Right atrium auricular region (tissue), 2 donors: Measurements from ENCODE around the gene PDE3B. TPM values are rescaled to one million over a fixed set of nuclear protein-coding genes. Genes with fewer than 3 reads are reported as not detected.
"Not testable (repeated sequence)": the region's sequence is repeated elsewhere in the genome, so short reads cannot be mapped to it uniquely, and the experiment has no call there.

Source experiments
- DNase-seq: peaks from one replicate; pipeline ENCODE4 v3.0.0-alpha.2; 2019; ENCODE audit warnings: low spot score
- H3K27ac ChIP-seq, 2 donors: fragments of 200-600 bp; sonication (generic); 1 replicate in 1 of 2; 2 replicates in 1 of 2; pipeline ENCODE4 v1.5.1; 2016 to 2019
- H3K27me3 ChIP-seq, 2 donors: fragments of 200-600 bp; sonication (generic); one replicate each; pipeline versions ENCODE4 v1.5.1 to v1.6.0; 2017 to 2019
- H3K36me3 ChIP-seq: fragments of 200-600 bp; sonication (generic); one replicate; pipeline ENCODE4 v1.5.1; 2016
- H3K4me1 ChIP-seq, 2 donors: fragments of 200-600 bp; sonication (generic); one replicate each; pipeline versions ENCODE4 v1.5.1 to v1.6.0; 2017 to 2019
- H3K4me3 ChIP-seq, 2 donors: fragments of 200-600 bp; sonication (generic); 1 replicate in 1 of 2; 2 replicates in 1 of 2; pipeline ENCODE4 v1.5.1; 2017 to 2019; ENCODE audit warnings: mild to moderate bottlenecking in 1 of 2, moderate library complexity in 1 of 2
- H3K9me3 ChIP-seq, 2 donors: fragments of 200-600 bp; sonication (generic); one replicate each; pipeline ENCODE4 v1.5.1; 2019
- CTCF ChIP-seq, 2 donors: fragments of 200-600 bp; sonication (generic); IDR thresholded peaks; one replicate each; pipeline ENCODE4 v1.5.1; 2019; ENCODE audit warnings: antibody characterized with exemption in 2 of 2
- total RNA-seq, 2 donors: library from RNA; depleted of rRNA; stranded (reverse); fragments of >200 nt; gene quantifications; one replicate each; pipeline ENCODE4 v1.1.0, GENCODE V29; 2016

Gene PDE3B
- total RNA-seq, 2 donors from 2014 or later = 13.9 to 15.3 TPM

DNA sequence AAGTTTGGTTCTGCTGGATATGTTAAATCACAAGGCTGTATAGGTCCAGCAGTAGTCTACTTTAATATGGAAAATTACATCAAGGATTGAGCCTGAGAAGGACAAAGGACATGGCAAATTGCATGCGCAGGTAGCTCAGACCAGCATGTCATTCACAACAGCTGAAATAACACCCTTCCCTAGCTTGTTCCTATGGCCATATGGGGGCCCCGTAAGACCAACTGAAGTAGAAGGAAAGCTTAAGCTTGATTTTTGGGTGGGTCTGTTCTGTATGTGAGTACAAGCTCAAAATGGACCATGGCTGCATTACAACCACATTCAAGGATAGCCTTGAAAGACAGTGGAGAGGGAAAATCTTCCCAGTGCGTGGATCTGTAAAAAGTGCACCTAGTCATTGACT lies 20.6 kb upstream of the PDE3B start:
- no peak for DNase-seq
- Histone ChIP-seq H3K27ac (no peak overlapping the region), H3K27me3 (no peaks in the 10 kb centered on the region), H3K9me3 (no peaks in the 10 kb centered on the region), H3K4me1 (peaks cover 0 to 8% of the 10 kb centered on the region in 2 donors), H3K4me3 (no peak overlapping the region), H3K36me3 (no peaks in the 10 kb centered on the region)
- TF ChIP-seq CTCF (IDR thresholded peaks at IDR 0.05) = no peak

- peak overlapping the region in 1 of 2 donors; percentile 36 for H3K27ac ChIP-seq
These were observed 17.9 kb upstream of the PDE3B start for GRCh38 chr11:14625586-14626205.

GRCh38 chr11:14626650-14627049 lies 17.0 kb upstream of the PDE3B start:
- H3K27me3 ChIP-seq = no peaks in the 10 kb centered on the region
- peaks cover 0 to 8% of the 10 kb centered on the region in 2 donors for H3K4me1 ChIP-seq
- H3K27ac ChIP-seq = no peak overlapping the region
- H3K4me3 ChIP-seq = no peak overlapping the region
- no peak for DNase-seq
- TF ChIP-seq CTCF (IDR thresholded peaks at IDR 0.05) = no peak
- H3K36me3 ChIP-seq = no peaks in the 10 kb centered on the region
- H3K9me3 ChIP-seq = no peaks in the 10 kb centered on the region

More at GRCh38 chr11:14625586-14626205, 17.9 kb upstream of the PDE3B start:
- Histone ChIP-seq H3K9me3 (no peaks in the 10 kb centered on the region), H3K4me1 (peaks cover 0 to 8% of the 10 kb centered on the region in 2 donors), H3K4me3 (peak overlapping the region in 1 of 2 donors; percentile 3), H3K27me3 (no peaks in the 10 kb centered on the region), H3K36me3 (no peaks in the 10 kb centered on the region)
- no peak for DNase-seq
- TF ChIP-seq CTCF (IDR thresholded peaks at IDR 0.05) = no peak

DNA sequence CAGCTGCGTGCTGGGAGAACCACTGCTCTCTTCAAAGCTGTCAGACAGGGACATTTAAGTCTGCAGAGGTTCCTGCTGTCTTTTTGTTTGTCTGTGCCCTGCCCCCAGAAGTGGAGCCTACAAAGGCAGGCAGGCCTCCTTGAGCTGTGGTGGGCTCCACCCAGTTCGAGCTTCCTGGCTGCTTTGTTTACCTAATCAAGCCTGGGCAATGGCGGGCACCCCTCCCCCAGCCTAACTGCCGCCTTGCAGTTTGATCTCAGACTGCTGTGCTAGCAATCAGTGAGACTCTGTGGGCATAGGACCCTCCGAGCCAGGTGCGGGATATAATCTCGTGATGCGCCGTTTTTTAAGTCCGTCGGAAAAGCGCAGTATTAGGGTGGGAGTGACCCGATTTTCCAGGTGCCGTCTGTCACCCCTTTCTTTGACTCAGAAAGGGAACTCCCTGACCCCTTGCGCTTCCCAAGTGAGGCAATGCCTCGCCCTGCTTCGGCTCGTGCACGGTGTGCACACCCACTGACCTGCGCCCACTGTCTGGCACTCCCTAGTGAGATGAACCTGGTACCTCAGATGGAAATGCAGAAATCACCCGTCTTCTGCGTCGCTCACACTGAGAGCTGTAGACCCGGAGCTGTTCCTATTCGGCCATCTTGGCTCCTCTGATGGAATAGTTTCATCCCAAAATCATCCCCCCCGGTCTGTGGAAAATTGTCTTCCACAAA lies 9.9 kb upstream of the PDE3B start:
- not testable (repeated sequence) for H3K4me1 ChIP-seq, H3K9me3 ChIP-seq, H3K27ac ChIP-seq, H3K4me3 ChIP-seq, H3K36me3 ChIP-seq, DNase-seq, H3K27me3 ChIP-seq

DNA sequence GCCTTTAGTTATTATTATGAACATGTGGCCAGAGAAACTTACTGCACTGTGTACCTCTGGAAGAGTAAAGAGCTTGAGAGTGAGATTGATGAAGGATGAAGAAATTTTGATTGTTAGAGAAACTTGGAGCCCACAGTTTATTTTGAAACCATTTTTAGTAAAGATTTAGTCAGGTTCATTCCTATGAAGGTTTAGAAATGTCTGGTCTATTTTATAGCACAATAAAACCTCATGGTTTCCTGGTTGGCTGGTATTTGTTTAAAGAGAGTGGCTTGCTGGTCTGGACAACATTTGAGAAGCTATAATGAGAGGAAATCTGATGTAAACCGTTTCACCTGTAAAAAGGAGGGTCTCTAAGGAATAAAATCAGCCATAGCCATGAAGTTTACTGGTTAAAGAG lies 8.8 kb upstream of the PDE3B start:
- no peaks in the 10 kb centered on the region for H3K36me3 ChIP-seq
- H3K27me3 ChIP-seq = no peaks in the 10 kb centered on the region
- H3K9me3 ChIP-seq = no peaks in the 10 kb centered on the region
- no peak overlapping the region for H3K27ac ChIP-seq
- H3K4me3 ChIP-seq = no peak overlapping the region
- no peak for DNase-seq
- H3K4me1 ChIP-seq = no peaks in the 10 kb centered on the region
- TF ChIP-seq CTCF (IDR thresholded peaks at IDR 0.05) = no peak

GRCh38 chr11:14635546-14635945 lies 8.1 kb upstream of the PDE3B start:
- TF ChIP-seq CTCF (IDR thresholded peaks at IDR 0.05) = no peak

More at GRCh38 chr11:14635546-14635945, 8.1 kb upstream of the PDE3B start:
- no peaks in the 10 kb centered on the region for H3K9me3 ChIP-seq
- H3K27me3 ChIP-seq = no peaks in the 10 kb centered on the region
- H3K27ac ChIP-seq = no peak overlapping the region
- H3K4me1 ChIP-seq = no peaks in the 10 kb centered on the region
- no peak for DNase-seq
- H3K4me3 ChIP-seq = no peak overlapping the region
- H3K36me3 ChIP-seq = no peaks in the 10 kb centered on the region
